NB4 (cell line): Measurements from ENCODE around the gene PPP1CC.

Experiments
- CTCF ChIP-seq: IDR thresholded peaks from one replicate; pipeline ENCODE4 v1.5.1; 2012; ENCODE audit warnings: low read depth, low read length
- MYC ChIP-seq: IDR thresholded peaks from 2 replicates; pipeline ENCODE4 v1.6.1; 2011; ENCODE audit warnings: low read depth, low read length
- POLR2A ChIP-seq: IDR thresholded peaks from 2 replicates; pipeline ENCODE4 v1.6.1; 2011; ENCODE audit warnings: mild to moderate bottlenecking; ENCODE audit not compliant: insufficient read length; ENCODE audit errors: extremely low read depth
- TF ChIP-seq, protein P1 (sequence below): IDR thresholded peaks from 2 replicates; pipeline ENCODE4 v1.6.1; 2011; ENCODE audit warnings: low read depth, low read length

DNA sequence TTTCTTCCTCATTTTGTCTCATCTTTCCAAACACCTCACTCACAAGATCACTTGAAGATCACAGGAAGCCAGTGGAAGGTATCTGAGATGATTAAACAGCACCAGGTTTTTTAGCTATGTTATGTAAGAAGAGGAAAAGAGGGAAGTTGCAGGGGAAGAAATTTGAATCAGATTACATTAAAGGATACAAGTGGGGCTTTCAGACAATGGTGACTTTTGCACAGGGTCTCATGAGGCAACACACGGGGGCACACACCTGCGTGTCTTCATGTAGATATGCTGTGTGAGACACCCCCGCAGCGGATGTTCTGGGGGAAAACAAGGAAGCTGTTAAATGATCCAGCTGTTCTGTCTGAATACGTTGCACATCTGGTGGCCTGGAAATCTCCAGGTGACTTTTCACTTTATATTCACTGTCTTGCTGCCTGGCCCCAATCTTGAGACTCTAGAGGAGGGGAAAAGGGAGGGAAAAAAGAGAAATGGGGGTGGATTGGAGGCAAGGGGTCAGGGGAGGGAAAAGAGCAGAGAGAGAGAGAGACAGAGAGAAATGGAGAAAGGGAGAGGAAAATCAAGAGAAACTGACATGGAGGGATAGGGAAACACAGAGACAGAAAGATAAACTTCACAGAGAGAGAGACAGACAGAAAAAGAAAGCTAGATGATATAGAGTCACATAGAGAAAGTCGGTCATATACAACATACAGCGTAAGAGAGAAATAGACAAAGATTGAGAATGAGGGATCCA, 36.3 kb upstream of the PPP1CC start:
- TF ChIP-seq CTCF (no peak), POLR2A (no peak), MYC (no peak)
- TF ChIP-seq, protein P1, sequence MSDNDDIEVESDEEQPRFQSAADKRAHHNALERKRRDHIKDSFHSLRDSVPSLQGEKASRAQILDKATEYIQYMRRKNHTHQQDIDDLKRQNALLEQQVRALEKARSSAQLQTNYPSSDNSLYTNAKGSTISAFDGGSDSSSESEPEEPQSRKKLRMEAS = peak; percentile 5; the same call in 1 of the 2 replicates
